ENCODE data around the gene TTC1. TPM values are rescaled to one million over a fixed set of nuclear protein-coding genes. Genes with fewer than 3 reads are reported as not detected.

Gene TTC1
- polyA plus RNA-seq, 1 donor: 45.3 TPM

GRCh38 chr5:160097991-160098390 is 89.1 kb downstream of the TTC1 start:
- Histone ChIP-seq H3K36me3 (ENCODE audit: control insufficient read depth, insufficient read depth, low read length) (peaks cover 18% of the 10 kb centered on the region), H3K9me3 (ENCODE audit: control insufficient read depth, low read depth, low read length) (no peaks in the 10 kb centered on the region), H3K4me1 (ENCODE audit: control insufficient read depth, insufficient read depth, low read length) (no peaks in the 10 kb centered on the region), H3K27ac (ENCODE audit: low read length) (no peak overlapping the region), H3K27me3 (ENCODE audit: control insufficient read depth, insufficient read depth, low read length) (no peaks in the 10 kb centered on the region), H3K4me3 (ENCODE audit: low read length) (no peak overlapping the region)
- no peak for DNase-seq
- WGBS (ENCODE audit: insufficient coverage, low lambda C conversion rate): 93% methylated on average over 3 of the region's 4 CpGs

DNA sequence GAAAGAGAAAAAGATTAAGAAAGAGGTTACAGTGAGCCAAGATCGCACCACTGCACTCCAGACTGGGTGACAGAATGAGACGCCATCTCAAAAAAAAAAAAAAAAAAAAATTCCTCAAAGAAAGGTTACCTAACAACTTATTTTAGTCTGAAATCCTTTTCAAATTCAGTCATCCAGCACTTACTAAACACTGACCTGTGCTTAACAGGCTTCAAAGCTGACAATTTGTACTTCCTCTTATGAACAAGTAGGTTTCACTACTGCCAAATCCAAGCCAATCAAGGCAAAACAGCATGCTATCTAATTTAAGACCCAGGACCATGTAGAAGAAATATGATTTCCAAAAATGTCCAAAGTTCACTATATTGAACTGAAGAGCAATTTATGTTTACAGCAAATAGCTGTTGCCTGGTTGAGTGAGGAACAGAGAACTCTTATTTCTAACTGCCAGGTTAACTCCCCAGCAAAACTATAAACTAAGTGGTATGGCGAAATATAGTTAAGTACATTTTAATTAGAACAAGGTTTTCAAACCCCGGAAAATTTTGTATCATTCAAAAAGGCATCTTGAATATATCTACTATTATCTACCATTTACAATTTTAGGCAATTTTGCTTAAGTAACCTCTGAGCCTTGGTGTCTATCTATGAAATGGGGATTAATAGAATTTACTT is 96.9 kb downstream of the TTC1 start:
- 83% methylated on average over 1 of the region's 4 CpGs for WGBS (ENCODE audit: insufficient coverage, low lambda C conversion rate)

GRCh38 chr5:160108124-160108523 is 99.2 kb downstream of the TTC1 start:
- H3K4me3 ChIP-seq (ENCODE audit: low read length): no peak overlapping the region
- no peaks in the 10 kb centered on the region for H3K27me3 ChIP-seq (ENCODE audit: control insufficient read depth, insufficient read depth, low read length)
- peaks cover 34% of the 10 kb centered on the region for H3K36me3 ChIP-seq (ENCODE audit: control insufficient read depth, insufficient read depth, low read length)
- WGBS (ENCODE audit: insufficient coverage, low lambda C conversion rate): no CpG with 5 or more reads among the region's 2 CpGs
- DNase-seq: no peak
- H3K4me1 ChIP-seq (ENCODE audit: control insufficient read depth, insufficient read depth, low read length): no peaks in the 10 kb centered on the region
- H3K9me3 ChIP-seq (ENCODE audit: control insufficient read depth, low read depth, low read length): no peaks in the 10 kb centered on the region
- no peak overlapping the region for H3K27ac ChIP-seq (ENCODE audit: low read length)

More for the DNA sequence above, 96.9 kb downstream of the TTC1 start:
- H3K36me3 ChIP-seq (ENCODE audit: control insufficient read depth, insufficient read depth, low read length): peaks cover 19% of the 10 kb centered on the region
- no peak overlapping the region for H3K4me3 ChIP-seq (ENCODE audit: low read length)
- H3K27me3 ChIP-seq (ENCODE audit: control insufficient read depth, insufficient read depth, low read length): no peaks in the 10 kb centered on the region
- DNase-seq: no peak
- no peaks in the 10 kb centered on the region for H3K4me1 ChIP-seq (ENCODE audit: control insufficient read depth, insufficient read depth, low read length)
- no peak overlapping the region for H3K27ac ChIP-seq (ENCODE audit: low read length)
- no peaks in the 10 kb centered on the region for H3K9me3 ChIP-seq (ENCODE audit: control insufficient read depth, low read depth, low read length)

Other genes starting within 250 kb of the TTC1 start
- gene ADRA1B, start 92.7 kb upstream of the TTC1 start, polyA plus RNA-seq: 0.12 TPM
- 26.4 TPM for gene PWWP2A, start 110.3 kb downstream of the TTC1 start, polyA plus RNA-seq
- 9.1 TPM for gene FABP6, start 220.4 kb downstream of the TTC1 start, polyA plus RNA-seq